ENCODE data around the gene ICAM4. TPM values are rescaled to one million over a fixed set of nuclear protein-coding genes. Genes with fewer than 3 reads are reported as not detected.

ICAM4 gene
- total and polyA plus RNA-seq, 2 donors (not counting 3 experiments of a cell fraction or from before 2014, with no cell fraction given): 0.44 to 0.49 TPM

- Histone ChIP-seq H3K36me3 (ENCODE audit: control insufficient read depth in 2 of 2, extremely low read depth in 1 of 2, insufficient read depth in 2 of 2, low read length in 2 of 2) (no peaks in the 10 kb centered on the region), H3K79me2 (ENCODE audit: control insufficient read depth, insufficient read depth, low read length) (no peaks in the 10 kb centered on the region), H3K27ac (ENCODE audit: insufficient read depth, low read depth, low read length) (peak within 1 kb of the TSS; percentile 73), H3K9ac (replicated peaks; ENCODE audit: extremely low read depth, insufficient read depth, low read length) (peak within 1 kb of the TSS; percentile 61), H3K4me1 (ENCODE audit: control insufficient read depth, extremely low read depth, insufficient read depth, low read length) (peaks cover 36% of the 10 kb centered on the region), H3K4me2 (ENCODE audit: insufficient read depth, low read length) (peak within 1 kb of the TSS; percentile 50), H3K27me3 (ENCODE audit: control insufficient read depth in 2 of 2, insufficient read depth in 2 of 2, low read length in 2 of 2) (no peaks in the 10 kb centered on the region), H2AFZ (ENCODE audit: low read depth, low read length) (peak within 1 kb of the TSS; percentile 9), H3K9me1 (replicated peaks; ENCODE audit: control insufficient read depth, extremely low read depth, insufficient read depth, low read length) (no peaks in the 10 kb centered on the region), H3K4me3 (replicated peaks in 1 of 3; ENCODE audit: insufficient read depth in 1 of 3, low read depth in 1 of 3, low read length in 3 of 3) (peak within 1 kb of the TSS in 2 of 3 experiments; percentile 20 to 31), H4K20me1 (replicated peaks; ENCODE audit: control insufficient read depth, extremely low read depth, insufficient read depth, low read length) (no peaks in the 10 kb centered on the region), H3K9me3 (replicated peaks; ENCODE audit: control insufficient read depth, insufficient read depth, low read length) (no peaks in the 10 kb centered on the region)
- peak; percentile 31 for TF ChIP-seq GATA2 (IDR thresholded peaks at IDR 0.05; ENCODE audit: insufficient read depth, insufficient read length, low read depth, low read length)
- TF ChIP-seq MAX (IDR thresholded peaks at IDR 0.05; ENCODE audit: insufficient read depth, insufficient read length): no peak
- peak in 1 of 2 donors; percentile 13 for TF ChIP-seq CTCF (IDR thresholded peaks at IDR 0.05; ENCODE audit: extremely low read depth in 1 of 2, insufficient read depth in 1 of 2, low read depth in 1 of 2, low read length in 2 of 2)
- TF ChIP-seq JUN (IDR thresholded peaks at IDR 0.05; ENCODE audit: borderline replicate concordance, insufficient read depth, insufficient read length, low read depth): no peak
- TF ChIP-seq FOS (IDR thresholded peaks at IDR 0.05; ENCODE audit: borderline replicate concordance, insufficient read depth, low read length): peak; percentile 61
- peak; percentile 97 for TF ChIP-seq POLR2AphosphoS5 (IDR thresholded peaks at IDR 0.05; ENCODE audit: insufficient read depth, low read depth, low read length)
- TF ChIP-seq MYC (IDR thresholded peaks at IDR 0.05; ENCODE audit: low read depth, low read length): no peak
- TF ChIP-seq POLR2A (IDR thresholded peaks at IDR 0.05; ENCODE audit: low read depth, low read length): peak; percentile 72
- peak; percentile 15 for TF ChIP-seq EZH2 (IDR thresholded peaks at IDR 0.05; ENCODE audit: borderline replicate concordance, low read depth, low read length, severe bottlenecking)
- CTCF ChIA-PET: interaction anchor here (0.9 to 9.0 kb wide), 24 partner anchors 10 to 340 kb away, joined by 3 to 411 read pairs (median 6); partner anchors contain the start of genes CDC37, FDX2, ICAM4 and ICAM5
- POLR2A ChIA-PET: interaction anchor here (0.6 to 2.6 kb wide), 8 partner anchors 15 to 550 kb away, joined by 3 to 15 read pairs (median 8); partner anchors contain the start of genes ICAM4, ICAM5 and RAVER1
- dilution Hi-C loops (cut with MboI; ENCODE audit: extremely low pct_ligation_motif_present, low sequenced_read_pairs) (no loop called here), intact Hi-C loops (cut with micrococcal nuclease) (loop anchor here (1.0 to 5.0 kb wide), 3 partner anchors 16 to 62 kb away; partner anchors contain the start of genes FDX2, ICAM4 and RAVER1)
- BruUV-seq (replicated peaks): no TSS peak
- FAIRE-seq (peak; percentile 85), DNase-seq (ENCODE audit: low read depth, low spot score) (peak; percentile 92)
These were observed 15.9 kb upstream of the ICAM4 start, which contains the start of gene ICAM1 for GRCh38 chr19:10270616-10271394. ICAM1 (plus strand) TSS chr19:10271120; CDS start chr19:10271160, 40 bp downstream.
